ENCODE results near the gene VGF. TPM values are rescaled to one million over a fixed set of nuclear protein-coding genes. Genes with fewer than 3 reads are reported as not detected.

VGF gene
- total RNA-seq, 2 experiments from 2014 or later, result 0.30 to 0.33 TPM

DNA sequence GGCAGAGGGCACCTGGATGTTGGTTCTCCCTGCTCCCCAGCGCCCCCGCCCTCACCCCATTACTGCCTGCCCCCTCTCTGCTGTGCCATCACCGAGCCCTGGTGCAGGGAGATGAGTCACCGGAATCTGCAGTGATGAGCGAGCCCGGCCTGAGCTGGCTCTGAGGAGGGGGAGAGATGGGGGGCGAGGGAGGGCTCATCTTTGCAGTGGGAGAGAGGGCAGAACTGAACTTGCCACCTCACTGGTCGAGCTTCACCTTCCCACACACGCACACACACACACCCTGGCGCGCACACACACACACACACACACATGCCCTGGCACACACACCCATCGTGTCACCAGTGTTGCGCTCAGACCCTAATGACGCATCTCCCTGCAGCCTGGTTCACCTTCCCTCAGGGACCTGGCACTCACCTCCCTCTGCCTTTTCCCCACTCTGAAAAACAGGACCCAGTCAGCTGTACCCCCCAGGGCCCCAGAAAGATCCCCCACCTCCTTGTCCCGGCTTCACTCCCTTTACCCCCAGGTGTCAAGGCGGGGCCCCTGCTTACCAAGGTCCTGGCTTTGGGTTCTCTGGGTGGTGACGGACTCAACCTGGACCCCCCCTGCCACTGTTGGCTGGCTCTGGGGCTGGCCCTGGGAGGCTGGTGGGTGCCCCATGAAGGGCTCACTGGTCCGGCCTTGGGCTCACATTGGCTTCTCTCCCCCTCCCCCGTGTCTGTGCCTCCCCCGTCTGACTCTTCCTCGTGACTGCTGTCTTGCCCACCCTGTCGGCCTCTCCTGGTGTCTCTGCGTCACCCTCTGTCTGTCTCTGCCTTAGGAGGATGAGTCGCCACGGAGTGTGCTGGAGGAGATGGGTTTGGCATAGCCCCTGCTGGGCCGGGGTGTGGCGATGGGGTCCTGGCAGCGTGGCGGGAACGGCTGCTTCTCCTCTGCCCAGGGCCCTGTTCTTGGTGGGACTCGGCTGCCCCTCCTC is 5.4 kb downstream of the VGF start:
- ChIA-PET CTCF (interaction anchor here (1.1 to 5.3 kb wide), 3 partner anchors 16 to 84 kb away, joined by 3 to 47 read pairs (median 4); no protein-coding TSS in a partner anchor), POLR2A (no interaction called here)
- peaks cover 22% of the 10 kb centered on the region for H3K4me1 Mint-ChIP-seq
- no peak overlapping the region for H3K27ac Mint-ChIP-seq
- H3K36me3 Mint-ChIP-seq (ENCODE audit: low read depth), result peaks cover 27% of the 10 kb centered on the region
- H3K4me3 Mint-ChIP-seq, result no peak overlapping the region
- H3K27me3 Mint-ChIP-seq, result peaks cover 12% of the 10 kb centered on the region
- no peaks in the 10 kb centered on the region for H3K9me3 Mint-ChIP-seq
- DNase-seq, result no peak

DNA sequence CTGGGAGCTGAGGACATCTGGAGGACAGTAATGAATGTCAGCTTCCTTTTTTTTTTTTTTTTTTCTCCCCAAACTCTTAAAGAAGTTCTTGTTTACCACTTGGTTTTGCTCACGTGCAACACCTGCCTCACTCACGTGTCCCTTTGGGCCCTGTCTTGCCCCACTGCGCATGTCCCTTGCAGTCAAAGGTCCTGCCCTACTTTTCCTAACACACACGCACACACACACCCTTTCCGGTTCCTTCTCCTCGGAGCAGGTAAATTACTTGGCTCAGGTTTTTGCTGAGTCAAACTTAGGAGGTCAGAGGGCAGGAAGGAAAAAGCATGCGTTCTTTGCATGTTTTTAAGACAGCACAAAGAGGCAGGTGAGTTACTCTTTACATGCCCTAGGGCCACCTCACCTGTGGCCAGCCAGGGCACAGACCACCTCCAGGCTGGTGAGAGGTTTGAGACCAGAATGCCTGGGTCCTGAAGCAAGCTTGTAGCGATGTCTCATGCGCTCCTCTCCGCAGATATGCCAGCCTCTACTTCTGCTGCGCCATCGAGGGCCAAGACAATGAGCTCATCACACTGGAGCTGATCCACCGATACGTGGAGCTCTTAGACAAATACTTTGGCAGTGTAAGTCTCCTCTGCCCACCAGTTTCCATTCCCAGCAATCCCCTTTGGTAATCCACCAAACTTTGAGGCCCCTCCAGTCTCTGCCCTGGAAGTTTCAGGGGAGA is 8.3 kb downstream of the VGF start:
- Mint-ChIP-seq H3K36me3 (ENCODE audit: low read depth) (peaks cover 27% of the 10 kb centered on the region), H3K4me3 (no peak overlapping the region), H3K27ac (no peak overlapping the region), H3K4me1 (peaks cover 16% of the 10 kb centered on the region), H3K27me3 (peaks cover 6% of the 10 kb centered on the region), H3K9me3 (no peaks in the 10 kb centered on the region)
- POLR2A ChIA-PET, result interaction anchor here (0.7 kb wide), 1 partner anchor 26 kb away, joined by 4 read pairs; no protein-coding TSS in a partner anchor
- no peak for DNase-seq
- CTCF ChIA-PET, result interaction anchor here (0.6 to 5.3 kb wide), 10 partner anchors 9 to 268 kb away, joined by 3 to 47 read pairs (median 4); partner anchors contain the start of genes UFSP1 and VGF

GRCh38 chr7:101156277-101156676 is 9.1 kb downstream of the VGF start:
- Mint-ChIP-seq H3K9me3 (no peaks in the 10 kb centered on the region), H3K27me3 (peaks cover 6% of the 10 kb centered on the region), H3K4me1 (peaks cover 16% of the 10 kb centered on the region), H3K27ac (peak overlapping the region; percentile 16), H3K36me3 (ENCODE audit: low read depth) (peaks cover 24% of the 10 kb centered on the region), H3K4me3 (no peak overlapping the region)
- POLR2A ChIA-PET, result interaction anchor here (1.0 to 1.5 kb wide), 2 partner anchors 9 to 71 kb away, joined by 4 read pairs; partner anchors contain the start of gene TRIM56
- CTCF ChIA-PET, result interaction anchor here (0.6 to 5.3 kb wide), 8 partner anchors 9 to 134 kb away, joined by 3 to 47 read pairs (median 8); partner anchors contain the start of genes PLOD3, VGF and ZNHIT1
- no peak for DNase-seq

GRCh38 chr7:101155303-101155702 is 10.1 kb downstream of the VGF start:
- ChIA-PET CTCF (interaction anchor here (0.6 to 5.3 kb wide), 10 partner anchors 10 to 243 kb away, joined by 3 to 47 read pairs (median 5); partner anchors contain the start of genes FIS1, PLOD3, VGF and ZNHIT1), POLR2A (interaction anchor here (1.1 to 1.5 kb wide), 2 partner anchors 63 to 70 kb away, joined by 3 to 4 read pairs; partner anchors contain the start of genes PLOD3, TRIM56 and ZNHIT1)
- Mint-ChIP-seq H3K4me3 (peak overlapping the region; percentile 79), H3K4me1 (peaks cover 16% of the 10 kb centered on the region), H3K27ac (no peak overlapping the region), H3K9me3 (no peaks in the 10 kb centered on the region), H3K27me3 (peaks cover 6% of the 10 kb centered on the region), H3K36me3 (ENCODE audit: low read depth) (peaks cover 20% of the 10 kb centered on the region)
- DNase-seq, result no peak

DNA sequence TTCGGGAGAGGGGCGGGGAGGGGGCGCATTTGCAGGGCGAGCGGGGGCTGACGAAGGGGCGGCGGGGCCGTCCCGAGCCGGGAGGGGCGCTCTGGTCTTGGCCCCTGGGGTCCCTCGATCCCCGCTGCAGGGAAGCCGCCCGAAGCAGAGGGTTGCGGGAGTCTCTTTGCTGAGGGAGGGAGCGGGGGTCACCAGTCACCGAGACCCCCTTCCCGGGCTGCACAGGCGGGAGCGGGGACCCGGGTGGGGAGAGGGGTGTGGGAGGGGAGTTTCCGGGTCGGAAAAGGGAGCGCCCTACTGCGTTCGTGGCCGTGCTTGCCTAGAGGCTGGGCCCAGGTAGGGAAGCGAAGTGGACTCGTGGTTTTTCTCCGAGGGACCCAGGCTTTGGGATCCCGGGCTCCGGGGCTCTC is 10.7 kb downstream of the VGF start:
- peaks cover 8% of the 10 kb centered on the region for H3K27me3 Mint-ChIP-seq
- ChIA-PET POLR2A (interaction anchor here (1.0 to 1.5 kb wide), 3 partner anchors 63 to 280 kb away, joined by 3 to 4 read pairs (median 3); partner anchors contain the start of genes PLOD3, SRRT, TRIM56 and ZNHIT1), CTCF (interaction anchor here (0.7 to 5.3 kb wide), 7 partner anchors 11 to 90 kb away, joined by 3 to 55 read pairs (median 8); partner anchors contain the start of genes FIS1, PLOD3, VGF and ZNHIT1)
- no peaks in the 10 kb centered on the region for H3K9me3 Mint-ChIP-seq
- peak overlapping the region; percentile 79 for H3K4me3 Mint-ChIP-seq
- no peak overlapping the region for H3K27ac Mint-ChIP-seq
- H3K36me3 Mint-ChIP-seq (ENCODE audit: low read depth), result peaks cover 15% of the 10 kb centered on the region
- peaks cover 16% of the 10 kb centered on the region for H3K4me1 Mint-ChIP-seq
- DNase-seq, result no peak

- peaks cover 16% of the 10 kb centered on the region for H3K4me1 Mint-ChIP-seq
- H3K4me3 Mint-ChIP-seq, result peak within 1 kb of the TSS; percentile 79
- H3K9me3 Mint-ChIP-seq, result no peaks in the 10 kb centered on the region
- CTCF ChIA-PET, result interaction anchor here (1.0 to 3.1 kb wide), 3 partner anchors 12 to 64 kb away, joined by 3 to 55 read pairs (median 3); partner anchors contain the start of gene ZNHIT1
- DNase-seq, result peak; percentile 95
- POLR2A ChIA-PET, result interaction anchor here (1.0 kb wide), 1 partner anchor 279 kb away, joined by 3 read pairs; the partner anchor contains the start of gene SRRT
- peaks cover 13% of the 10 kb centered on the region for H3K27me3 Mint-ChIP-seq
- peaks cover 14% of the 10 kb centered on the region for H3K36me3 Mint-ChIP-seq (ENCODE audit: low read depth)
- no peak within 1 kb of the TSS for H3K27ac Mint-ChIP-seq
Measured at GRCh38 chr7:101153969-101154692, 11.2 kb downstream of the VGF start, which contains the start of gene AP1S1. AP1S1 (plus strand) TSS chr7:101154476; CDS start chr7:101154515, 39 bp downstream.

DNA sequence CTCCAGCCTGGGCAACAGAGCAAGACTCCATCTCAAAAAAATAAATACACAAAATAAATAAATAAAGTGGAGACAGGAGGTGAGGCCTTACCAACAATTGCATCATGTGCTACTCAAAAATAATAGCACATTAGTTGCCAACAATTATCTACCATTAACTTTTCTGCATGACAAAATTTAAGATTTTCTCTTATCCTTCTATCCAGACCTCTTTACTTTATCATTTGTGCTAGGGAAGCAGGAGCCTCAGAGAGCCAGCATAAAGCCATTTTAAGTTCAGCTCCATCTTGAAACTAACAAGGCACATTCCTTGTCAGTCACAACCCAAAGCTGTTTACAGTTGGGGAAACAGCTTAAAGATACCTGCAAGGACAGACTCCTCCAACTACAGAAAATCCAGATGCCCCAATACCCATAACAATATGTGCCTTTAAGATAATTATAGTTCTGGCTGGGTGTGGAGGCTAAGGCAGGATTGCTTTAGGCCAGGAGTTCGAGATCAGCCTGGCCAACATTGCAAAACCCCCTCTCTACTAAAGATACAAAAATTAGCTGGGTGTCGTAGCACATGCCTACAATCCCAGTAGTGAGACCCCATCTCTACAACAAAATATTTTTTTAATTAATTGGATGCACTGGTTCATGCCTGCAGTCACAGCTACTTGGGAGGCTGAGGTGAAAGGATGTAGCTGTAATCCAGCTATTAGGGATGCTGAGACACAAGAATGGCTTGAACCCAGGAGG is 13.3 kb downstream of the VGF start:
- Mint-ChIP-seq H3K4me1 (peaks cover 21% of the 10 kb centered on the region), H3K27ac (no peak overlapping the region), H3K9me3 (no peaks in the 10 kb centered on the region), H3K27me3 (peaks cover 23% of the 10 kb centered on the region), H3K36me3 (ENCODE audit: low read depth) (peaks cover 5% of the 10 kb centered on the region), H3K4me3 (no peak overlapping the region)
- DNase-seq, result no peak
- CTCF ChIA-PET, result interaction anchor here (0.8 to 3.1 kb wide), 5 partner anchors 10 to 131 kb away, joined by 3 to 55 read pairs (median 3); partner anchors contain the start of gene ZNHIT1
- POLR2A ChIA-PET, result interaction anchor here (0.7 kb wide), 1 partner anchor 11 kb away, joined by 4 read pairs; no protein-coding TSS in a partner anchor

GRCh38 chr7:101140746-101141382 is 24.5 kb downstream of the VGF start:
- Mint-ChIP-seq H3K4me1 (peaks cover 37% of the 10 kb centered on the region), H3K9me3 (no peaks in the 10 kb centered on the region), H3K27ac (no peak overlapping the region), H3K36me3 (ENCODE audit: low read depth) (no peaks in the 10 kb centered on the region), H3K4me3 (no peak overlapping the region), H3K27me3 (peaks cover 35% of the 10 kb centered on the region)
- CTCF ChIA-PET, result interaction anchor here (0.6 to 9.3 kb wide), 7 partner anchors 12 to 209 kb away, joined by 3 to 208 read pairs (median 47); partner anchors contain the start of gene AP1S1
- DNase-seq, result no peak
- POLR2A ChIA-PET, result interaction anchor here (0.7 to 1.6 kb wide), 3 partner anchors 11 to 265 kb away, joined by 3 to 5 read pairs (median 4); partner anchors contain the start of gene SRRT

GRCh38 chr7:101140339-101140699 is 25.1 kb downstream of the VGF start:
- no peak overlapping the region for H3K4me3 Mint-ChIP-seq
- no peaks in the 10 kb centered on the region for H3K36me3 Mint-ChIP-seq (ENCODE audit: low read depth)
- ChIA-PET POLR2A (interaction anchor here (0.7 to 1.6 kb wide), 2 partner anchors 12 to 265 kb away, joined by 4 to 5 read pairs; partner anchors contain the start of gene SRRT), CTCF (interaction anchor here (1.0 to 9.3 kb wide), 6 partner anchors 13 to 104 kb away, joined by 3 to 208 read pairs (median 48); partner anchors contain the start of genes AP1S1 and SERPINE1)
- H3K27me3 Mint-ChIP-seq, result peaks cover 39% of the 10 kb centered on the region
- H3K9me3 Mint-ChIP-seq, result no peaks in the 10 kb centered on the region
- peaks cover 37% of the 10 kb centered on the region for H3K4me1 Mint-ChIP-seq
- no peak for DNase-seq
- no peak overlapping the region for H3K27ac Mint-ChIP-seq

- peaks cover 44% of the 10 kb centered on the region for H3K27me3 Mint-ChIP-seq
- peak; percentile 87 for DNase-seq
- H3K27ac Mint-ChIP-seq, result peak overlapping the region; percentile 60
- POLR2A ChIA-PET, result interaction anchor here (1.9 kb wide), 1 partner anchor 53 kb away, joined by 8 read pairs; the partner anchor contains the start of gene TRIM56
- no peaks in the 10 kb centered on the region for H3K36me3 Mint-ChIP-seq (ENCODE audit: low read depth)
- H3K4me1 Mint-ChIP-seq, result peaks cover 37% of the 10 kb centered on the region
- no peaks in the 10 kb centered on the region for H3K9me3 Mint-ChIP-seq
- peak overlapping the region; percentile 25 for H3K4me3 Mint-ChIP-seq
- CTCF ChIA-PET, result interaction anchor here (0.7 to 9.3 kb wide), 9 partner anchors 10 to 249 kb away, joined by 3 to 208 read pairs (median 4); partner anchors contain the start of genes SERPINE1, TRIM56 and UFSP1
Measured at GRCh38 chr7:101138213-101138870, 27.0 kb downstream of the VGF start.

All from activated CD4-positive, alpha-beta memory T cell treated with anti-CD3 and anti-CD28 coated beads, Interleukin-2, amount 10 ng/mL, durations not matched to agents 7 days and 5 days (primary cell).